ENCODE measurements around the gene SLC12A4. TPM values are rescaled to one million over a fixed set of nuclear protein-coding genes. Genes with fewer than 3 reads are reported as not detected.
A peak's percentile ranks its signal among the peaks of the same experiment; 100 is the strongest.

SLC12A4 gene
- total and polyA plus RNA-seq, 2 of the 13 experiments (the other 11 are each of a cell fraction or from before 2014, with no cell fraction given), result 65.1 to 84.3 TPM

DNA sequence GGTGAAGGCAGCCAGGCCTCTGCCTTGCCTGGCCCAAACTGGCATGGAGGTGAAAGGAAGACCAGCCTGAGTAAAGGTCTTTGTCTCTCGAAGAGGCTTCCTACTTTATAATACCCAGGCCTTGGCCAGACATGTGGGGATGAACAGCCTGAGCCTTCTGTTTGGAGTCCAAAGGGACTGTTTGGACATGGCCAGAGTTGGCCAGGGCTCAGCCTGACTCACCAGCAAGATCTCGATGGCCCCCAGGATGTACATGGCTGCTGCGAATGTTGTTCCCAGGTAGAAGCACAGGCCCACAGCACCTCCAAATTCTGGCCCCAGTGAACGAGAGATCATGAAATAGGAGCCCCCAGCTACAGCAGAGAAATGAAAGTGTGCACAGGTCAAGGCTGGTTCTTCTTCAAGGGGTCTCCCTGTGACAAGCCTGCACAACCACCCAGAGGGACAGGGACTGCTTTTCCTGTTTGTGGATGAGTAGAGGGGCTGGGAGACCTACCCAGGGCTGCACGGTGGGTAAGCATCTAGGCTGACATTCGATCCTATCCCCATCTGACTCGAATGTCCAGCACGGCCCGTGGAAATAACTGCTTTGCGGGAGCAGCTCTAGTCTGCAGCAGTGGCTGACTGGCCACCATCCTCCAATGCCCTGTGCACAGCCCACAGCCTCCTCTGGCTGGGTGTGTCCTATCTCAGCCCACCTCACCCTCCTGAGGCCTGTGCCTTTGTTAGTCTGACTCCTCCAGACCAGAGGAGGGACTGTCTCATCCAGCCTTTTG lies 13.8 kb downstream of the SLC12A4 start:
- peak overlapping the region; percentile 18 for H3K27ac ChIP-seq (ENCODE audit: extremely low read length, insufficient read depth, low read length)
- no peak overlapping the region for H3K4me2 ChIP-seq (ENCODE audit: low read depth, low read length)
- no peak overlapping the region for H3K4me3 ChIP-seq (replicated peaks in 1 of 3; ENCODE audit: insufficient read depth in 1 of 3, low read depth in 2 of 3, low read length in 3 of 3)
- POLR2A ChIA-PET, result interaction anchor here (1.5 to 4.1 kb wide), 3 partner anchors 10 to 11 kb away, joined by 3 to 16 read pairs (median 9); no protein-coding TSS in a partner anchor
- H3K36me3 ChIP-seq (replicated peaks in 1 of 2; ENCODE audit: control insufficient read depth in 1 of 2, insufficient read depth in 2 of 2, low read length in 2 of 2), result peaks cover 56 to 77% of the 10 kb centered on the region in 2 experiments
- H3K4me1 ChIP-seq (ENCODE audit: insufficient read depth, low read length), result peaks cover 17% of the 10 kb centered on the region
- no peaks in the 10 kb centered on the region for H3K79me2 ChIP-seq (ENCODE audit: insufficient read depth, low read length)
- no peak for DNase-seq (ENCODE audit: low spot score)
- H4K20me1 ChIP-seq (ENCODE audit: insufficient read depth, low read length), result no peaks in the 10 kb centered on the region; the same call in 1 of the 2 replicates
- no peaks in the 10 kb centered on the region for H3K27me3 ChIP-seq (ENCODE audit: control insufficient read depth in 1 of 2, insufficient read depth in 2 of 2, low read length in 2 of 2)
- no peak overlapping the region for H3K9ac ChIP-seq (ENCODE audit: insufficient read depth, low read depth, low read length)
- peak; percentile 23 for FAIRE-seq
- WGBS (ENCODE audit: low lambda C conversion rate), result 88% methylated on average over 10 of the region's 10 CpGs
- peak; percentile 69 for ATAC-seq
- no TSS peak for BruUV-seq (replicated peaks)
- H3K9me3 ChIP-seq (ENCODE audit: low read length), result no peaks in the 10 kb centered on the region
- in situ Hi-C loops (cut with HindIII; ENCODE audit: extremely low pct_ligation_motif_present, low pct_unique_long_range_greater_than_20kb), result no loop called here
- H2AFZ ChIP-seq (ENCODE audit: low read length), result no peak overlapping the region
- intact Hi-C loops (cut with micrococcal nuclease; ENCODE audit: unreplicated experiment), result no loop called here
- CTCF ChIA-PET (ENCODE audit: low intra/inter-chr PET ratio, low total read pairs), result no interaction called here
- no peak for TF ChIP-seq ZNF33A (CRISPR knock-in tag; IDR thresholded peaks at IDR 0.05; ENCODE audit: borderline replicate concordance)
- TF ChIP-seq NCOA5 (CRISPR knock-in tag; IDR thresholded peaks at IDR 0.05), result no peak
- TF ChIP-seq, protein P1, sequence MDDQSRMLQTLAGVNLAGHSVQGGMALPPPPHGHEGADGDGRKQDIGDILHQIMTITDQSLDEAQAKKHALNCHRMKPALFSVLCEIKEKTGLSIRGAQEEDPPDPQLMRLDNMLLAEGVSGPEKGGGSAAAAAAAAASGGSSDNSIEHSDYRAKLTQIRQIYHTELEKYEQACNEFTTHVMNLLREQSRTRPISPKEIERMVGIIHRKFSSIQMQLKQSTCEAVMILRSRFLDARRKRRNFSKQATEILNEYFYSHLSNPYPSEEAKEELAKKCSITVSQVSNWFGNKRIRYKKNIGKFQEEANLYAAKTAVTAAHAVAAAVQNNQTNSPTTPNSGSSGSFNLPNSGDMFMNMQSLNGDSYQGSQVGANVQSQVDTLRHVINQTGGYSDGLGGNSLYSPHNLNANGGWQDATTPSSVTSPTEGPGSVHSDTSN (CRISPR knock-in tag; IDR thresholded peaks at IDR 0.05; ENCODE audit: borderline replicate concordance), result no peak
- TF ChIP-seq, protein P2, sequence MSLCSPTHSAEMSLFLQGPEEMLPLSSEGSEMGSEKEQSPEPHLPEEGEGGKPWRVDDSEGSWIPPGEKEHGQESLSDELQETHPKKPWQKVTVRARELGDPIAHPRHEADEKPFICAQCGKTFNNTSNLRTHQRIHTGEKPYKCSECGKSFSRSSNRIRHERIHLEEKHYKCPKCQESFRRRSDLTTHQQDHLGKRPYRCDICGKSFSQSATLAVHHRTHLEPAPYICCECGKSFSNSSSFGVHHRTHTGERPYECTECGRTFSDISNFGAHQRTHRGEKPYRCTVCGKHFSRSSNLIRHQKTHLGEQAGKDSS (CRISPR knock-in tag; IDR thresholded peaks at IDR 0.05; ENCODE audit: borderline replicate concordance, low read depth), result 0 out of 2 replicates have a peak, but pooled peaks have one; percentile 10
- TF ChIP-seq SAFB2 (CRISPR knock-in tag; IDR thresholded peaks at IDR 0.05; ENCODE audit: borderline replicate concordance, low read depth), result no peak
- 0 out of 2 replicates have a peak, but pooled peaks have one; percentile 35 for TF ChIP-seq ZNF432 (CRISPR knock-in tag; IDR thresholded peaks at IDR 0.05; ENCODE audit: borderline replicate concordance)
- TF ChIP-seq, protein P3, sequence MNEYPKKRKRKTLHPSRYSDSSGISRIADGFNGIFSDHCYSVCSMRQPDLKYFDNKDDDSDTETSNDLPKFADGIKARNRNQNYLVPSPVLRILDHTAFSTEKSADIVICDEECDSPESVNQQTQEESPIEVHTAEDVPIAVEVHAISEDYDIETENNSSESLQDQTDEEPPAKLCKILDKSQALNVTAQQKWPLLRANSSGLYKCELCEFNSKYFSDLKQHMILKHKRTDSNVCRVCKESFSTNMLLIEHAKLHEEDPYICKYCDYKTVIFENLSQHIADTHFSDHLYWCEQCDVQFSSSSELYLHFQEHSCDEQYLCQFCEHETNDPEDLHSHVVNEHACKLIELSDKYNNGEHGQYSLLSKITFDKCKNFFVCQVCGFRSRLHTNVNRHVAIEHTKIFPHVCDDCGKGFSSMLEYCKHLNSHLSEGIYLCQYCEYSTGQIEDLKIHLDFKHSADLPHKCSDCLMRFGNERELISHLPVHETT (CRISPR knock-in tag; conservative IDR thresholded peaks at IDR 0.05), result no peak
- TF ChIP-seq, protein P4, sequence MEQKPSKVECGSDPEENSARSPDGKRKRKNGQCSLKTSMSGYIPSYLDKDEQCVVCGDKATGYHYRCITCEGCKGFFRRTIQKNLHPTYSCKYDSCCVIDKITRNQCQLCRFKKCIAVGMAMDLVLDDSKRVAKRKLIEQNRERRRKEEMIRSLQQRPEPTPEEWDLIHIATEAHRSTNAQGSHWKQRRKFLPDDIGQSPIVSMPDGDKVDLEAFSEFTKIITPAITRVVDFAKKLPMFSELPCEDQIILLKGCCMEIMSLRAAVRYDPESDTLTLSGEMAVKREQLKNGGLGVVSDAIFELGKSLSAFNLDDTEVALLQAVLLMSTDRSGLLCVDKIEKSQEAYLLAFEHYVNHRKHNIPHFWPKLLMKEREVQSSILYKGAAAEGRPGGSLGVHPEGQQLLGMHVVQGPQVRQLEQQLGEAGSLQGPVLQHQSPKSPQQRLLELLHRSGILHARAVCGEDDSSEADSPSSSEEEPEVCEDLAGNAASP (CRISPR knock-in tag; IDR thresholded peaks at IDR 0.05; ENCODE audit: borderline replicate concordance), result no peak
- TF ChIP-seq, protein P5, sequence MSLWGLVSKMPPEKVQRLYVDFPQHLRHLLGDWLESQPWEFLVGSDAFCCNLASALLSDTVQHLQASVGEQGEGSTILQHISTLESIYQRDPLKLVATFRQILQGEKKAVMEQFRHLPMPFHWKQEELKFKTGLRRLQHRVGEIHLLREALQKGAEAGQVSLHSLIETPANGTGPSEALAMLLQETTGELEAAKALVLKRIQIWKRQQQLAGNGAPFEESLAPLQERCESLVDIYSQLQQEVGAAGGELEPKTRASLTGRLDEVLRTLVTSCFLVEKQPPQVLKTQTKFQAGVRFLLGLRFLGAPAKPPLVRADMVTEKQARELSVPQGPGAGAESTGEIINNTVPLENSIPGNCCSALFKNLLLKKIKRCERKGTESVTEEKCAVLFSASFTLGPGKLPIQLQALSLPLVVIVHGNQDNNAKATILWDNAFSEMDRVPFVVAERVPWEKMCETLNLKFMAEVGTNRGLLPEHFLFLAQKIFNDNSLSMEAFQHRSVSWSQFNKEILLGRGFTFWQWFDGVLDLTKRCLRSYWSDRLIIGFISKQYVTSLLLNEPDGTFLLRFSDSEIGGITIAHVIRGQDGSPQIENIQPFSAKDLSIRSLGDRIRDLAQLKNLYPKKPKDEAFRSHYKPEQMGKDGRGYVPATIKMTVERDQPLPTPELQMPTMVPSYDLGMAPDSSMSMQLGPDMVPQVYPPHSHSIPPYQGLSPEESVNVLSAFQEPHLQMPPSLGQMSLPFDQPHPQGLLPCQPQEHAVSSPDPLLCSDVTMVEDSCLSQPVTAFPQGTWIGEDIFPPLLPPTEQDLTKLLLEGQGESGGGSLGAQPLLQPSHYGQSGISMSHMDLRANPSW (CRISPR knock-in tag; IDR thresholded peaks at IDR 0.05; ENCODE audit: borderline replicate concordance), result no peak
- 0 out of 2 replicates have a peak, but pooled peaks have one; percentile 18 for TF ChIP-seq ZFX (CRISPR knock-in tag; IDR thresholded peaks at IDR 0.05; ENCODE audit: low read depth)
- TF ChIP-seq AHR (CRISPR knock-in tag; IDR thresholded peaks at IDR 0.05), result no peak
